Left renal cortex interstitium (tissue), 4 donors: ENCODE measurements around the gene HOXB4. TPM values are rescaled to one million over a fixed set of nuclear protein-coding genes. Genes with fewer than 3 reads are reported as not detected.

Experiments used
- DNase-seq, 4 donors: peaks; one replicate each; pipeline ENCODE4 v3.0.0-alpha.2; 2013; ENCODE audit warnings: low read depth in 4 of 4, low spot score in 2 of 4, missing footprints in 1 of 4
- polyA plus RNA-seq, 4 donors: library from polyadenylated mRNA; unstranded; fragments of 120-200 nt; gene quantifications; one replicate each; pipeline ENCODE4 v1.2.1, GENCODE V29; 2013; ENCODE audit not compliant: insufficient read length in 4 of 4

HOXB4 gene
- polyA plus RNA-seq, 4 donors, result 6.8 to 22.8 (median 14.5) TPM

DNA sequence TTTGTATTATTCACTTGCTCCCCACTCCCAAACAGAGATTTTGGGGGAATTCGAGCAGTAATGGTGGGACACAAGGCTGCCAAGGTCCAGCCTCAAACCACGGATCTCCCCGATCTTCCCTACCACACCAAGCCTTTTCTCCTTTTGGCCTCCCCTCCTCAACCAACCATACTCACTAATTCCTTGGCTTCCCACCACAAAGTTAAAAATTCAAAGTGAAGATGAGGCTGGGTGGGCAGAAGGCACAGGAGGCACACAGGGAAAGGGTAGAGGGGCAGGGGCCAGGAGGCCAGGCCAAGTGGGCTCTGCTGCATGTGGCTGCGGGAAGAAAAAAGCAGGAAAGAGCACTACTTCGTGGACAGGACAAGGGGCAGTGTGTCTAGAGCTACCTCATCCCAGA lies 15.2 kb downstream of the HOXB4 start:
- no peak for DNase-seq

DNA sequence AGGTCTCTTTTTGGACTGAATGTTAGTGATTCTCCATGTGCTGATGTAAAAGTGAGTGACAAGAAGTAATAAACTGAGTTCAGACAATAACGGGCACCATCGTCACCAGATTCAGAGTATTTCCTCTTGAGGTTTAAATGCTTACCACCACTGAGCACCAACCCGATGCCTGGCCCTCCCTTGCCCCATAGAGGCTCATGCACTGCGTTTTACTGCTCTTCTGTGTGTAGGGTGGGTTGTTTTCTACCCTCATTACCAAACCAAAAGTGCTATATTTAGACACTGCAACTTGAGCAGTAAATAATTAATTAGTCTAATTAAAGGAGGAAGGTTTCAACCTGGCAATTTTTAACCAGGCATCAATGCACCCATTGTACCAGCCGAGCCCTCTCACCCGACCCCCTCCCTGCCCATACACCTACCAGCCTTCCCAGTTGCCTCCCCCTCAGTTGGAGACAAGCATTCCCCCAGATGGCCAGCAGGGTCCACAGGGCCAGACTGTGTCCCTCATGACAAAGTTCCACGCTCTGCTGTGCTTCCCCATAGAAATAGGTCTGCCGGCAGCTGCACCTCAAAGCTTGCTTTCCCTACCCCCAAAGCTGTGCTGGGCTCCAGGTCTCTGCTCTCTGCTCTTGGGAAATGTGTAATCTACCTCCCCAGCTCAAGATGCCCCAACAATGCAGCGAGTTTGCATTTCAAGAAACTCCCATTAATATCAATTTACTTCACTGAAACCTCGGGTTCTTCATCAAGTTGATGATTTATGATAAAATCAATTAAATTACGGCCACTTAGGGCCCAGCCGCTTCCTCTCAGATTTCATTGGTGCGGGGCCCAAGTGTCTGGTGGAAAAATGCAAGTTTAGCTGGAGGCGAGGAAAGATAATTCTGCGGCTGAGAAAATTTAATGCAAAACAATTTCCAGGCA lies 16.0 kb downstream of the HOXB4 start:
- DNase-seq, result no peak

DNA sequence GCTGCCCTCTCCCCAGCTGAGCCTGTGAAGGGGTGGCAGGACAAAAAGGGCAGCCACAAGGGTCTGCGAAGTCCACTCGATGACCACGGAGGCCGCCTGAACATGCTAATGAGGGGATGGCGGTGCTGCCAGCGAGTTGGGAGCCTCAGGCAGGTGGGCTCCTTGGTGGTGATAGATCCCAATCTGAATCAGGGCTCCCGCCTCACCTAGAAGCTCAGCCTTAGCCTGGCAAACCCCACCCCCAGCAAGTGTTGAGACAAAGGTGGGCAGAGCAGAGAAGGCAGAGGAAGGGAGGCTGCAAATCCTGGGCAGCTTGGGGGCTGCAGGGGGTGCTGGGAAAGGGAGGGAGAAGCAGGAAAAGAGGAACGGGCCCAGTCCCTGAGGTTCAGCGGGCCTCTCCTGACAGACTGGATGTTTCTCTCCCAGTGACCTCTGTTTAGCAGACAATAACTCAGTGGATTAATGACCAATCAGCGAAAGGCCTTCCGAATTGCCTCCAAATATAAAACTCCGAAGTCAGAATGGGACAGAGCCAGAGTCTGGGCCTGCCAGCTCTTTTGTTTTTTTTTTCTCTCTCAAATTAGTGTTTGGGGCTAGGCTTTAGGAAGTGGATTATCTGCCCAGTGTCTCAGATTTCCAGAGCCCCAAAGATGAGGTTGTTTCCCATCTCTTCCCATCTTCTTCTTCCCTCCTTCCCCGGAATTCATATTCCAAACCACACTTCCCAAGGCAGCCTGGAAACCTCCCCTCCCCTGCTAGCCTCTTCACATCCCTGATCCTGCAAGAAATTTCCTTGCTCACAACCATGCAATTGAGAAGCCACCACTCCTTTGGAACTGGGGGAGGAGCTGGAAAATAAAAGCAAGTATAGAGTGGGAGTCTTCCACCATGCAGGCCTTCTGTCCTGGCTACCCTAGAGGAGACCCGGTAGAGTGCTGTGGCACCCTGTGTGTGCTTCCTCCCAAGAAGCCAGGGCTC lies 18.0 kb downstream of the HOXB4 start:
- no peak for DNase-seq

DNA sequence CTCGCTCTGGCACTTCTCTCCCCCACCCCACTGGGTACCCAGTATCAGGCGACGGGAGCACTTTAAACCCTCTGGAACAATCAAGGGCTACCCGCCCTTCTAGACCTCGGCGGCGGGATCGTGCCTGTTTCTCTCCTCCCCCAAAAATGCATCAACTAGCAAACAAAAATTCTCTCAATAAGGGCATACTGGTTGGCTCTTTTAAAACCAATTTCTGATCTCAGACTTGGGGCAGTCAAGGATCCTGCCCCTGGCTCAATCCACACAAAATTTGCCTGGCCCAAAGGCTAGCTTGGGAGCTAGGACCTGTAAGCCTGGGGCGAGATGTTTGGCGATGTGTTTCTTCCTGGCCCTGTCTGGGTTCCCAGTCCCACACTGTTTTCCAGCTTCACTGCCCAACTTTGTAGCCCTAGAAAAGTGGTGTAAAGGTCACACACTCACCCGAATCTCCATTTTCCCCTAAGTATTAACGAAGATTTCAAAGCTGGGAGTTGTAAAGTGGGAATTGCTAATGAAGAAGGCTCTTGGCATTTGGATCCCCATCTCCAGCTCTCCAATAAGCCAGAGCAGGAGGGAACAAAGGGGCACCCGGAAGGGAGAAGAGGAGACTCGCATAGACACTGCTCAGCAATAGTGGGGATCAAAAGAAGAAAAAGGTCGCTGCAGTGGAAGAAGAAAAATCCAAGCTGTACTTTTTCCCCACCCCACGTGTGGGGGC lies 18.9 kb downstream of the HOXB4 start:
- DNase-seq, result no peak

DNA sequence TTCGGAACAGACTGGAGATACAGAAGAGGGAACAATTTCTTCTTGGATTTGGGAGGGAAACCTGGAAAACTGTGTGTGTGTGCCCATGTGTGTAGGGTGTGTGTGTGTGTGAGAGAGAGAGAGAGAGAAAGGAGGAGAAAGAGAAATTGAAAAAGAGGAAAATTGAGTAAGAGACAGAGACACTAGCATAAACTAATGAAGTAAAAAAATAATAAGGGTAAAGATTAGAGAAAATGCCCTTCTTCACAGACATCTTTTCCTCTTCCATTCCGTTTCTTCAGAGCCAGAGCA lies 19.4 kb downstream of the HOXB4 start:
- DNase-seq, result no peak

DNA sequence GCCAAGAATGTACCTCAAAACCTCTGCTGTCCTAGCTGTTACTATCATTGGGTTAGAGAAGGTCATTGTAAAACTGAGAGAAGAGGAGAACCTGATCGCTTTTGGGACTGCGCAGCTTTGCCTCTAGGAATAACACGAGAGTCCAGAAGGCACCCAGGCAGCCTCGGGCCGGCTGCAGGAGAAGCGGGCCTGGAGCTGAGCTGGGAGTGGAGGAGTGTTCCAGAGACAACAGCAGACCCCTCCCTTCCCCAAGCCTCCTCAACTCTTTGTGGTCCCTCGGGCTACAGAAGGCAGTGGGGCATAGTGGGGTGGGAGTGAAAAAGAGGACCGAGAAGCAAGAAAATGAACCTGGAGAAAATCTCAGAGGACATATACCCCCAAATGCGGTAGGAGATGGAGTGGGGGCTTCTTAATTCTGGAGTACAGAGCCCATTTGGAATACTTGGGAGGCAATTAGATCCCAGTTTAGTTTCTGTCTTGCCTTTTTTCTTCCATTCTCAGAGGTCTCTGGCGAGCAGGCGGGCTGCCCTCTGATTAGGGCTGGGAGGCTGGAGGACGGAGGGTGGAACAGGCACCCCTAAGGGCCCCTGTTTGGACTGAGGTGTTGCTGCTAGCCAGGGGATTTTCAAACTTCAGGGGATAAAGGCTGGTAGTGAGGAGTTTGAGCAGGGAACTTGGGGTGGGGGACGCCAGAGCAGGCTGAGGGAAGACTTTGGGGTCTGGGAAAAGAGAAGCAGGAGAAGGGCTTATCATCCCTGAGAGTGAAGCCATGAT lies 19.9 kb downstream of the HOXB4 start:
- DNase-seq, result no peak

DNA sequence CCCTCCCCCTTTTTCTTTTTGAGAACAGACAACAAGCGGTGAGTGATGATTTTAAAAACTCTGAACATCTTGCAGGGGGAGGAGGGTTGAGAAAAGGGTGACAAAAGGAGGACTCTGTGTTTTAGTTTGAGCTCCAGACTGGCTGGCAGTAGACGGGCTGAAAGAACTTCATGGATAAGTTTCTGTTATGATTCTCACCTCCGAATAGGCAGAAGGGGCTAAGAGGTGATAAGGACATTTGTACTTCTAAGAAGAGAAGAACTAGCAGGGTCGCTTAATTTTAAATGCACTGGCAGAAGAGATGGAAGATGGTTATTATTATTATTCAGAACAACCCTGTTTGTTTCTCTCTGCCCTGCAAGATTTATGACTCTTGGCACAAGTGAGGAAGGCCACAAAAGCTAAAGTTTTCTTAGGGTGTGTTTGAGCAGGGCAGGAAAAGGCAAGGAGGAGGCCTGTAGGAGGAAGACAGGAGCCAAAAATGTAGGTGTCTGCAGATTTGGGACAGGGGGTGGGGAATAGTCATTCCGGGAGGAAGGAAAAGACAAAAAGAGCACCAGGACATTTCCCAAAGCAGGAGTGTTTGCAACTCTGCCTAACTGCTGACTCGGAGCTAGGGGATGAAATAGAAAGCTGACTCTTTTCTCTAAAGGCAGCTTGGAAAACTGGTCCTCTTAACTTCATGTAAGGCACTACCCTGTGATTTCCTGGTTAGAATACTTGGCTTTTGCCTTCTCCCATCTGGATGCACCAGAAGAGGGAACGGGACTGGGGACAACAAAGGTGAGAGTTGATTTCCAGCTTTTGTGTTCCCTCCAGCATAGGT lies 21.4 kb downstream of the HOXB4 start:
- DNase-seq, result no peak

DNA sequence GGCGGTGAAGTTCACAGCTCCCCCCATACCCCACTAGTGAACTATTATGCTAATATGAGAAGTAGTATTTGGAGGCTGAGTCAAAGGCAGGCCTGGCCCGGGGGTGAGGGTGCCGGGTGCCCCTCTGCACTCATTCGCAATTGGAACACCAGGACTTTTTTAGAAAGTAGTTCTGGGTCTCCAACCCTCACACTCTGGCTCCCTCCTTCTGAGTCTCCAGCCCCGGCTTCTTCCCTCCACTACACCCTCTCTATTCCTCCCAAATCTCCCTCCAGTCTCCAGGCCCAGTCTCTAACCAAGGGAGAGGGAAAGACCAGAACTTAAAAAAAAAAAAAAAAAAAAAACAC lies 21.9 kb downstream of the HOXB4 start:
- no peak for DNase-seq

DNA sequence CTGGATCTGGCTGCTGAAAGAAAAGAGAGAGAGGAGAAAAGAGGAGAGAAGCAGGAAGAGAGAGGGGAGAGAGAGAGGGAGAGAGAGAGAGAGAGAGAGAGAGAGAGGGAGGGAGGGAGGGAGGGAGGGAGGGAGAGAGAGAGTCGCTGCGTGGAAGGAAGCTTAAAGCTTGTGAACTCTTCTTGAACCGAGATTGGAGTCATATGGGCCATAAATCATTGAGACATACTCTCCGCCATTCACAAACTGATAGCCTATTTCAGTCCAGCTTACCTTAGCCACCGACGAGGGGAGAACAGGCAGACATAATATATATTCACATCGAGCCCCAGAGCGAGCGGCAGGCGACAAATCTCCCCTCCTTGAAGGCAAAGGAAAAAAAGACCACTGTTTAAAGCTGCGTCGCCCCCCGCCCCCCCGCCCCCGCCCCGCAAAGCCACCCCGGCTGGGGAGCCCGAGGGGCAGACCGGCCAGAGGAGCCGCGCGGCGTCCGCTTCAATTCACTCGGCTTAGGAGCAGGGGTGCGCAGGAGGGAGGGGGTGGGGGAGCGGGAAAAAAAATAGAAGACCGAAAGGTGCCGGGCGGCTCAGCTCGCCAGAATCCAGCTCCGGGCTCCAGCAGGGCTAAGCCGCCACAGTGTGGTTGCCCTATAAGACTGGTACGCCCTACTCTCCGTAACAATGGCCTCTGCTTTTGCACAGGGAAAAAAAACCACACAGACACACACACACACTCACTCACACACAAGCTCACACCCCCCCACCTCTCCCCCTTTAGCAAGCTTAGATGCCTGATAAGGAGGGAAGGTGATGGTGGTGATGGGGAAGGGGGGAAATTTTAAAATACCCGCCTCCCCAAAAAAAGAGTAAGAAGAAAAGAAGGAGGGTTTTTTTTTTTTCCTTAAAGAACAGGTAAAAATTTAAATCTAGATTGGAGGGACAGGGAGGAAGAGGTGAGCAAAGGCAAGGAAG lies 22.6 kb downstream of the HOXB4 start:
- peak in 2 of 4 donors; percentile 91 to 95 for DNase-seq

DNA sequence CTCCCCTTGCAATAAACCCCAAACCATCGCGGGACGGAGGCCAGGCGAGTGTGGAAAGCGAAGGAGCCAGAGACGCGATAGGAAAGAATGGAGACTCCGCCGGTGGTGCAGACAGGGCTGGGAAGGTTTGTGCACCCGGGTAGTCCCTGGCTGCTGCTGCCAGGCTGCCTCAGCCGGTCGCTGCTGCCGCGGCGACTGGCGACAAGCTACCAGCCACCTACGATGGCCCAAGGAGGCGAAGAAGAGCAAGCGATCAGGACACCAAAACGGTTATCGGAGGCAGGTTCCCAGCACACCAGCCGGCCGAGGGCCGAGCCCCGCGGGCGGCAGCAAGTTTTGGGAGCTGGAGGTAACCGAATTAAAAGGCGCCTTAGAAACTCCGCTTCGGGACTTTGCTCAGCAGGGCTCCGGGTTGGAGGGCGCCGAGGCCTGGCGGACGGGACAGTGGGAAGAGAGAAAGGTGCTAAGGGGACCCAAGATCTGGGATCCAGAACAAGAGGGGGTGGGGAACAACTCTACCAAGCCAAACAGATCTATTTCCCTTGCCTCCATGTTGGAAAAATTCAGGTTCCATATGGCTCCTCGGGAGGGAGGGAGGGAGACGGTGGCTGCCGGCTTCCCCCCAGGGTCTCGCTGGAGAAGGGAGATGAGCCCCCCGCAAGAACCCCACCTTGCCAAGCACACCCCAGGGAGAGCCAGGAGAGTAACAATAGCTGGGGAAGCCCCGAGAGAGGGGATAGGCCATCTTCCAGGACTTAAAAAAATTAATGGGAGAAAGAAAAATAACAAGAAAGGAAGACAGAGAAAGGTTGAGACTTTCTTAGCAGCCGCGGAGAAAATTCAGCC lies 23.5 kb downstream of the HOXB4 start:
- peak in 1 of 4 donors; percentile 8 for DNase-seq

DNA sequence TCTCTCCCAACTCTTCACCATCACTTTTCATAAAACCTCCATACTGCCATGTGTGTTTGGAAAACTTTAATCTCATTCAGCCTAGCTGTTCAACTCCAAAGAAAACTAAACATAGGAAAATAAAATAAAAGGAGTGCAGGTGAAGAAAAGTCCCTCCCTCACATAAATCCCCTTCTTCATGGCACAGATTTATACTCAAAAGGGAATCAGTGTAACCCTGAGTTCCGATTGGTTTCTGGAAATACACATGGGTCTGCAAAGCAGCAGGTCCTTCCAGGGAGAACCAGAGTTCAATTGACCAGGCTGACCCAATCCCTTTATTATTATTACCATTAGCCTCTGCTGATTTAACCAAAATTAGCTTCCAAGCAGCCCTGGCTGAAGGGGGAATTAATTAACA lies 24.3 kb downstream of the HOXB4 start:
- peak in 1 of 4 donors; percentile 19 for DNase-seq

DNA sequence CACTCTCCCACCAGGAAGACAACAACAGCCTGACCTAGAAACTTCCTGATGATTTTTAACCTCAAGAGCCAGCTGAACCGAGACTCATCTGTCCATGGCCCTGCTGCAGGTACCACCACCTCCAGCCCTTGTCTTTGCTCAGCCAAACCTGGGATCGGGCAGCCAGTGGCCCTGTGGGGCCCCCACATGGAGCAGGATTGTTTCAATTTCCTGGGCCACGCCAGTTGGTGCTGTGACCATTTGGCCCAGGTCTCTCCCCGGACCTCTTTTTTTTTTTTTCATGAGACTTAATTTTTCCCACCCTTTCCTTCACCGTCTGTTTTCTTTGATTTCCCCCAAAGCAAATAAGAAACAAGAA lies 25.0 kb downstream of the HOXB4 start:
- peak in 1 of 4 donors; percentile 35 for DNase-seq

DNA sequence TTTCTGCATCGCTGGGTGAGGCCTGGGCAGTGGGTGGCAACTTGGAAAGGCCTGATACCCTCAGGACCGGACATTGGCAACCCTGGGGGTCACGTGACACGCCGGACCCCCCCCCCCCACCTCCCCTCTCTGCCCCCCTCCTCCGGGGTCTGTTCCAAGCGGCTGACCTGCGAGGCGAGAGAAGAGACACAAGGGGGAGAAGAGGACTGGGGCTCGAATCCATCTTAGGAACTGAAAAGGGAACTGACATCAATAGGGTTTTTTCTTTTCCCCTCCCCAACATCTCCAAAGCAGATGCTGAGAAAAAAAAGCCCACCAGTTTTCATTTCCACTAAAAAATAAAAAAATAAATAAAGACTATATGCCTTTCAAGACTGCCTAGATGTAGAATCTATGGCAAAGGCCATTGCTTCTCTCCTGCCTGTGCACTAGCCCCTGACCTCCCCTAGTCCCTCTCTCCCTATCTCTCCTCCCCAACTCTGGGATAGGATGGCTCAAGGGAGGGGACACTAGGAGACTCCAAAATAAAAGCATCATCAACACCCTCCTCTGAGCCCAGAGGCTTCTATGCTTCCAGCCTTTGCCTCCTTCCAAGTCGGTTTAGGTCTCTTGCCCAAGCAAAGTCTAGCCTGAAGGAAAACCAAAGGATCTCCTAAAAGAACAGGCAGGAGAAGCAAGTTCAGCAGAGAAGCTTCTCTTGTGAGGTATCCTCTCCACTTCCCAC lies 25.5 kb downstream of the HOXB4 start:
- DNase-seq, result peak in 1 of 4 donors; percentile 45

DNA sequence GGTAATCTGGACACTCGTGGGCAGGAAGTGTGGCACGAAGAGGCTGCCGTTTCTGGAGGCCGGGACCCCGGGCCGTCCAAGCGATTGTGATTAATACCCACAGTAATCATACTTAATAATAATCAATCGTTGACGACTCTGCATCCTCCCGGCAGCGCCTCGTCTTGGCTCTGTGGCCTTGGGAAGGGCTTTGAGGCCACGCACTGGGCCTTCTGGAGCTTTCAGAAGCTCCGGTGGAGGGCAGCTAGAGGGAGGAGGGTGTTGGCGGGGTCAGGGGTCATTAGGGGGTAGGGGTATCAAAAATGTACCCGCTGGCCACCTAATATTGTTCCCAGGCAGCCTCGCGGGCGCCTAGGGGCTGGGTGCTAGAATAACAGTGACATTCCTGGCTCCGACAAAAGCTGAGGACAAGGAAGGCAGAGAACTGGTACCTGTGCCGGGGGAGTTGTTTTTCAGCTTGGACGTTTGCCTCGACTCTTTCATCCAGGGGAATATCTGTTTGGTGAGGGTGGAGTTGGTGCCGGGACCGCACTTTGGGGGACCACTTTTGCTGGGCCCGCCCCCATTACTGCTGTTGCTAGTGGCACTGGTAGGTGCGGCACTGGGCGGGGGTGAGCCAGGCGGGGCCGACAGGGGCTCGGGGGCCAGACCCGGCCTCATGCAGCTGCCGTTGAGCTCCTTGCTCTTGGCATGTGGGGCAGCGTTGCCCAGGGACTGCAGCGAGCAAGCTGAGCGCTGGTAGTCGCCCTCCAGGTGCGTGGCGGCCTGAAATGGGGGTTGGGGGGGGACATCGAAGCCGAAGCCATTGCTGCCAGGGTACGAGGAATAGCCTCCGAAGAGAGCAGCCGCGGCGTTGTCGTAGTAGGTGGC lies 26.3 kb downstream of the HOXB4 start:
- DNase-seq, result peak in 1 of 4 donors; percentile 26

DNA sequence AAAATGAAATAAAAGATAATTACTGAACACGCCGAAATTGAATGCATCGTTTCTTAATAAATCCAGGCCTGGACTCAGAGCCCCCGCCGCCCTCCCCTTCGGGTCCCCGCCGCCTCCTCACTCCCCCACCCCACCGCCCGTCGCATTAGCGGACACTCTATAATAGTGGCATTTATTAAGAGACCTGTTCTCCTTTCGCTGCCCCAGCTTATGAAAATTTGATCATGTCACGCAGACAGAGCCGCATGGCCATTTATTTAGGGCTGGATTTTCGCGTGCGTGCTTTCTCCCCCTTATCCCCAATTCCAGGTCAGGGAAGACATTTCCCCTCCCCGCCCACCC lies 27.0 kb downstream of the HOXB4 start:
- no peak for DNase-seq
